GM18502 (cell line): ENCODE measurements around the gene RGS1.

Experiments
- ATAC-seq: cut with Tn5 transposase; IDR thresholded peaks from one replicate; pipeline ENCODE4 v1.9.1; 2021; ENCODE audit warnings: mild to moderate bottlenecking; ENCODE audit not compliant: unreplicated experiment, poor library complexity

The RGS1 gene, protein sequence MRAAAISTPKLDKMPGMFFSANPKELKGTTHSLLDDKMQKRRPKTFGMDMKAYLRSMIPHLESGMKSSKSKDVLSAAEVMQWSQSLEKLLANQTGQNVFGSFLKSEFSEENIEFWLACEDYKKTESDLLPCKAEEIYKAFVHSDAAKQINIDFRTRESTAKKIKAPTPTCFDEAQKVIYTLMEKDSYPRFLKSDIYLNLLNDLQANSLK

DNA sequence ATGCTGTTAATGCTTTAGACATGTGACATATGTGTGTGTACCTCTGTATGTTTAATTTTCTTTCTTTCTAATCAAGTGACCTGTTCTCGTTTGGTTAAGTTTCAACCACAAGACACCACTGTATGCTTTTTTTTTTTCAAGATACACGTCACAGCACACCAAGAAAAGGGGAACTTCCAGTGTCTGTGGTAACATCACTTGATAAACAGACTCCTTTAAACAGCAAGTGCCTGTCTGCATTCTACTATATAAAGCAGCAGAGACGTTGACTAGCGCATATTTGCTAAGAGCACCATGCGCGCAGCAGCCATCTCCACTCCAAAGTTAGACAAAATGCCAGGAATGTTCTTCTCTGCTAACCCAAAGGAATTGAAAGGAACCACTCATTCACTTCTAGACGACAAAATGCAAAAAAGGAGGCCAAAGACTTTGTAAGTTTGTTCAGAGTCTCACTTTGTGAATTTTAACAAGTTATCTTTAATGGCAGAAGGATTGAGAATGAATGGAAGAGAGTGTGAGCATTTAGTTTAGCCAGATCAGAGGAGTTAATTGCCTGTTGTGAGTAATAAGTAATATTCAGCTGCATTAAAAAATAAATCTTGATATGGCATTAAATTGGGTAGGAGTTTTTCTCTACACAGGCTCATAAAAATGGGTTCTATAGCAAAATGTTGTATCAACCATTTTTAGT lies at the start of gene RGS1:
RGS1 (plus strand) TSS at position 275 of the 691 bp plus-strand sequence; CDS start at position 295, 20 bp downstream.
- ATAC-seq, result peak; percentile 90

- ATAC-seq, result no peak
Measured at GRCh38 chr1:192527111-192527795, 48.3 kb upstream of the RGS1 start.

- ATAC-seq, result no peak
Measured at GRCh38 chr1:192527950-192528349, 47.6 kb upstream of the RGS1 start.

- ATAC-seq, result no peak
Measured at GRCh38 chr1:192529031-192529755, 46.4 kb upstream of the RGS1 start.

GRCh38 chr1:192529811-192530210 lies 45.8 kb upstream of the RGS1 start:
- ATAC-seq, result no peak

DNA sequence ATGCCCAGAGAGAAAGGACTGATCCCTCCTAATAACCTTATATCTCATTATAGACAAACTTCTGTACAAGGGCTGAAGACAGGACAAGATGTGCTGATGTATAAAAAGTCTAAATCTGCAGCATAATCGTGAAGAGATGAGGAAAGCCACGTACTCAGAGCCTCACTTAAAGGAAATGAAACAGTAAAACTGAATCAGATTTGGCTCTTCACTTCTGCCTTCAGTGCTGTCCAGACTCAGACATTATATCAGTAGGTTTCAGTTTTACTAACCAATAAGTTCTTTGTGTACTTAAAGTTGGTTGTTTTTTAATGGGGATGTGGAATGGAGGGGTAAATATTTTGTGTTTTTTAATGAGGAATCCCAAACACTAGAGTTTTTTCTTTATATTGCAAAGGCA lies 45.3 kb upstream of the RGS1 start:
- peak; percentile 97 for ATAC-seq

DNA sequence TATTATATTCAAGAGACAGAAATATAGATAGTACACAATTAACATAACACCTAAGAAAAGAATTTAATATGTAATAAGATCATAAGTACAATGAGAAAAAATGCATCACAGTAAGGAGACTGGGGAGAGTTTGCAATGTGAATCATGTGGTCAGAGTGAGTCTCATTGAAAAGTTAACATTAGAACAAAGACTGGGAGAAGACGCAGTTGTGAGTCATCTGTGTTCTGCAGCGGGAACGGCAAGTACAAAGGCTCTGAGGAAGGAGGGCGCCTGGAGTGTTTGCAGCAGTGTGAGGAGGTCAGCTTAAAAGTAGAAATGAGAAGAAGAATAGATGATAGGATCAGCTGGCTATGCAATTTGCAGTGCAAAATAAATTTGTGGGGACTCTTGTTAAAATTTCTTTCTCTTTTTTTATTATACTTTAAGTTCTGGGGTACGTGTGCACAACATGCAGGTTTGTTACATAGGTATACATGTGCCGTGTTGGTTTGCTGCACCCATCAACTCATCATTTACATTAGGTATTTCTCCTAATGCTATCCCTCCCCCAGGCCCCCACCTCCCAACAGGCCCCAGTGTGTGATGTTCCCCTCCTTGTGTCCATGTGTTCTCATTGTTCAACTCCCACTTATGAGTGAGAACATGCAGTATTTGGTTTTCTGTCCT lies 44.4 kb upstream of the RGS1 start:
- ATAC-seq, result peak; percentile 61

DNA sequence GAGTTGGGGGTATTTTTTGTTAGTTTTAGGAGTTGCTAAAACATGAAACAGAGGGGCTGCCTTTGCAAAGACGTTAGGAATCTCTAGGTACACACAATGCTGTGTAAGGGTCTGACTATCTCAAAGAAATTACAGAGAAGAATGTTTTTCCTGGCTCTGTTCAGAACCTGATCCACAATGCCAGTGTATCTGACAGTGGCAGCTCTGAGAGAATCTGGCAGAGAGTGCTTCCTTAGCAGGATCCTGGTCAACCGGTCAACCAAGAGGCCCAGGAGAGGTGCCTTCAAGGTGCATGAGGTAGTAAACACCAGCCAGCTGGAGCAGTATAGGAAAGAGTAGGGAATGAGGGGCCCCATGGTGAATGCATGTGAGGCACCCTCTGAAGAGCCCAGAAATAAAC lies 40.9 kb upstream of the RGS1 start:
- no peak for ATAC-seq

GRCh38 chr1:192535916-192536664 lies 39.5 kb upstream of the RGS1 start:
- ATAC-seq, result no peak

DNA sequence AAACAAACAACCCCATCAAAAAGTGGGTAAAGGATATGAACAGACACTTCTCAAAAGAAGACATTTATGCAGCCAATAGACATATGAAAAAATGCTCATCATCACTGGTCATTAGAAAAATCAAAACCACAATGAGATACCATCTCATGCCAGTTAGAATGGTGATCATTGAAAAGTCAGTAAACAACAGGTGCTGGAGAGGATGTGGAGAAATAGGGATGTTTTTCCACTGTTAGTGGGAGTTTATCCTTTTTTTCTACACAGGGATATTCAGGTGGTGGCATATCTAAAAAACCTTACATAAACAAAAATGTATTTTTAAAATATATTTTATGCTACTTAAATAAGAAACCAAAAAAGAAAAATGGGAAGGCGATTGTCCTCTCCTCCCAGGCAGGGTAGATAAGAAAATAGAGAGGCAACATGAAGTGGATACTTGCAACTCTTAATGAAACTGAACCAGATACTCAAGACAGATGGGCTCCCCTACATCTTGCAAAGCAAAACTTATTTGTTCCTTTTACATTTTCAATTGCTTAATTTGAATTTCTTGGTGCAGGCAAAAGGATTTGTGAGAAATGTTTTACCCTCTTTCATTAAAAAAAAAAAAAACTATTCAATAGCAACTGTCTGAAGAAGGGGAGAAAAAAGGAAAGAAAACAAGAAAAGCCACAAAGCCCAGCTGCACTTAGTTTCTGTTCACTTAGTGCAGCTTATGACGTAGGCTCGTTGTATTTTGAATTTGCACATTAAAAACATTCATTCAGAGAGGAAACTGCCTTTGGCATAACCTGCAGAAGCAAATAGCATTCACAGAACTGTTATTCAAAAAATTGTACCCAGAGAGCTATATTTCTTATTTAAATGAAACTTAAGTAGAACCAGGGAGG lies 36.9 kb upstream of the RGS1 start:
- peak; percentile 89 for ATAC-seq

DNA sequence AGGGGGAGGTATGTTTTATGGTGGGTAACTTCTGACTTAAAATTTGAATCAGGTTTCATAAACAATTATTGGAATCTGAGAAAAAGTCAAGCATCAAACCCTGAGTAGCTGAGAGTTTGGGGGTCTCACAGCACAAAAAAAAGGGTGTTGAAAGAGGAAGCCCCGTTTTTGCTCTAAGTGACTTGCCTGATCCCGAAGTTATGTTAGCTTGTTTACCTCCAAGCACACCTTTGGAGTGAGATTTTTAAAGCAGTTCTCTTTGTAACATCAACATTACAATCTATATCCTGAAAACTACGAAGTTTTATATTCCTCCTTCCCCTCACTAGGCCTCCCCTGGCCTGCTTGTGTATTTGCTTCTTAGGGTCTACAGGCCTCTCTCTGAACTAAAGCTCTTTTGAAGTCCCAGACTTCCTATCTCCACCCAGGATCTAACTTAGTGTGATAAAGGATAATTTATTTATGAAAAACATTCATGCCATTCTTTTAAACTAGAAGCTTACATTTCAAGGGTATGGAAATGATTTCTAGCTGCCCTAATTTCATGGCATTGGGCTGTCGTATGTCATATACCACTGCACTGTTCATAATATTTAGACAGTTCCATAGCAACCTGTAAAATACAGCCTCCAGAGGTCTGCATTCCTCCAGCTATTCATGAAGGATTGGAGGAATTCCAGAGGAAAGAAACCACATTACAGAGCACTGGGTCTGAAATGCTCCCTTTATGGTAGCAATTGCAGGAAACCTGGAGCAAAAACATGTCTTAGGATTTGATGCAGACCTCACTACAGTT lies 36.1 kb upstream of the RGS1 start:
- ATAC-seq, result no peak

- ATAC-seq, result no peak
Measured at GRCh38 chr1:192543445-192543844, 32.1 kb upstream of the RGS1 start.

- ATAC-seq, result peak; percentile 53
Measured at GRCh38 chr1:192545896-192546521, 29.6 kb upstream of the RGS1 start.

DNA sequence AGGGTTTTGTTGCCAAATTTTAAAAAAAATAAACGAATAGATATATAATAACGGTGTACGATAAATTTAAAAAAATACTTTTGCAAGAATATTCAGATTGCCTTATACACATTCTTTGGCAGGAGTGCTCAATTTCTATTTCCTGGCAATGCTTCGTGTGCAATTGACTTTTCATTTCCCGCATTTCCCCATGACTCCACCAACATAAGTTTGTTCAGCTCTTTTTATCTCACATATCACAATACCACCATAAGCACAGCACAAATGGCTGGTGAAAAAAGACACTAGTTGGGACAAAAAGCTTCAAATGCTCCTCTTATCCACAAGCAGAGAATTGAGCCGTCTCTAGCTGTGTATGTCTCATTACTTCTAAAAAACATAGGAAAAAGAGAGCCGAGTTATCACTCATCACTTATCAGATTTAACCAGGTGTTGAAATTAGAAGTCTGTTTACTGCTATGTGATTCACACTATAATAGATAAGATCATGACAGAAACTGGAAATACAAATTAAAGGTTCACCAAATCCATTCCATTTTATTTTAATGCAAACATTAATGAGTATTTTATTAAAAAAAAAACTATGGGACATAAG lies 28.9 kb upstream of the RGS1 start:
- no peak for ATAC-seq

DNA sequence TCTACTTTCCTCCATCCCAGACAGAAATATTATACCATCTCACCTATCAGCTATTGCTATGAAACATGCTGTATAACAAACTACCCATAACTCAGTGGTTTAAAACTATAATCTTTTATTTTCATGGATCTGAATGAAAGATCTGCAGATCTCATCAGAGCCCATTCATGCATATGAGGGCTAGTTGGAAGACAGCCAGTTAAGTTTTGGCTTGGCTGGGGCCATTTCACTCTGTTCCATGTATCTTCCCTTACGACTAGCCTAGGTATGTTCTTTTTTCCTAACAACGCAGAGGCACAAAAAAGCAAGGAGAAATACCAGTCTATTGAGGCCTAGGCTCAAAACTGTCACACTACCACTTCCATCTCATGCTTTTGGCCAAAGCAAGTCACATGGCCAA lies 28.1 kb upstream of the RGS1 start:
- no peak for ATAC-seq

GRCh38 chr1:192549937-192550336 lies 25.6 kb upstream of the RGS1 start:
- no peak for ATAC-seq

DNA sequence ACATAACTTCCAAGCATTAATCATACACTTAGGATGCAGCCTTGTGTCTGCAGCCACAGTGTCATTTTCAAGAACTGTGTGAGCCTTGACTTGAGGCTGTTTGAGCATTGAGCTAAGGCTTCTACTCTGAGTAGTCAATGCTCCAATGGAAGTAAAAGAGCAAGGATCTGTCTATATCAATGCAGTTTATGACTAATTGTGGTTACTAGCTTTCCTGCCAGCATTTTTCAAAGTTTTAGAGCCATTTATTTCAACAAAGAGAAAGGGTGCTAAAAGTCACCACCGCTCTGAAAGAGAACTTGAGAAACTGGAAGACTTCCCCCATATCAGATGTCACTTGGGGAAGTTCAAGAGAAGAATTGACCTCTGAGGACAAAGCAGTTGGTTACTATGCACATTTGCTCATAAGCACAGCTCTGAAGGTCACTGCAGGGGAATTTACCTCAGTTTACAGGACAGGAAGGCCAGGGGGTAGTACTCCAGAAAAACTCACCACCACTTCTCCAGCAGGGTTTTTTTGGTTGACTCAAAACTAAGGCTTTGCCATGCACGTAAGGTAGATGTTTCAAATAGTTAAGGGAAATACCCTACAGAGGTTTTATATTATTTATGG lies 24.5 kb upstream of the RGS1 start:
- peak; percentile 64 for ATAC-seq
